KBM-7 (cell line): Measurements from ENCODE around the gene RSPH1.

Source experiments
- DNase-seq: peaks from one replicate; pipeline ENCODE4 v3.0.0-alpha.2; 2015
- in situ Hi-C: fragments of 300-500 bp; cut with MboI; formaldehyde crosslinking; loops from 2 replicates; pipeline ENCODE4 v1.14.3; 2020; ENCODE audit warnings: low sequenced_read_pairs, low pct_unique_long_range_greater_than_20kb, mixed read lengths

RSPH1 gene

GRCh38 chr21:42455754-42456440 is 40.1 kb downstream of the RSPH1 start:
- in situ Hi-C loops: no loop called here
- DNase-seq: no peak

GRCh38 chr21:42455196-42455595 is 40.8 kb downstream of the RSPH1 start:
- in situ Hi-C loops: no loop called here
- DNase-seq: no peak

- in situ Hi-C loops: no loop called here
- no peak for DNase-seq
Observed at GRCh38 chr21:42454786-42455185, 41.2 kb downstream of the RSPH1 start.

- DNase-seq: no peak
- in situ Hi-C loops: no loop called here
Observed at GRCh38 chr21:42453986-42454570, 41.9 kb downstream of the RSPH1 start.

GRCh38 chr21:42453224-42453985 is 42.6 kb downstream of the RSPH1 start:
- DNase-seq: no peak
- in situ Hi-C loops: no loop called here

GRCh38 chr21:42452401-42453223 is 43.4 kb downstream of the RSPH1 start:
- no peak for DNase-seq
- in situ Hi-C loops: no loop called here

GRCh38 chr21:42451941-42452340 is 44.1 kb downstream of the RSPH1 start:
- in situ Hi-C loops: no loop called here
- DNase-seq: no peak

- DNase-seq: no peak
- in situ Hi-C loops: loop anchor here (25.0 kb wide), 1 partner anchor 286 kb away; no protein-coding TSS in a partner anchor
Observed at GRCh38 chr21:42448686-42449085, 47.3 kb downstream of the RSPH1 start.

- in situ Hi-C loops: loop anchor here (25.0 kb wide), 1 partner anchor 285 kb away; no protein-coding TSS in a partner anchor
- no peak for DNase-seq
Observed at GRCh38 chr21:42447732-42448131, 48.3 kb downstream of the RSPH1 start.

GRCh38 chr21:42447182-42447581 is 48.8 kb downstream of the RSPH1 start:
- in situ Hi-C loops: loop anchor here (25.0 kb wide), 1 partner anchor 285 kb away; no protein-coding TSS in a partner anchor
- no peak for DNase-seq

GRCh38 chr21:42446531-42446930 is 49.5 kb downstream of the RSPH1 start:
- DNase-seq: no peak
- in situ Hi-C loops: loop anchor here (25.0 kb wide), 1 partner anchor 284 kb away; no protein-coding TSS in a partner anchor

- in situ Hi-C loops: loop anchor here (25.0 kb wide), 1 partner anchor 283 kb away; no protein-coding TSS in a partner anchor
- no peak for DNase-seq
Observed at GRCh38 chr21:42445311-42445710, 50.7 kb downstream of the RSPH1 start.

- in situ Hi-C loops: loop anchor here (25.0 kb wide), 1 partner anchor 282 kb away; no protein-coding TSS in a partner anchor
Observed at GRCh38 chr21:42444745-42445059, 51.3 kb downstream of the RSPH1 start.

GRCh38 chr21:42443876-42444744 is 51.9 kb downstream of the RSPH1 start:
- no peak for DNase-seq
- in situ Hi-C loops: loop anchor here (25.0 kb wide), 1 partner anchor 282 kb away; no protein-coding TSS in a partner anchor

More at GRCh38 chr21:42444745-42445059, 51.3 kb downstream of the RSPH1 start:
- no peak for DNase-seq

- in situ Hi-C loops: loop anchor here (25.0 kb wide), 1 partner anchor 281 kb away; no protein-coding TSS in a partner anchor
Observed at GRCh38 chr21:42443181-42443785, 52.7 kb downstream of the RSPH1 start.

GRCh38 chr21:42441963-42442362 is 54.1 kb downstream of the RSPH1 start:
- in situ Hi-C loops: loop anchor here (25.0 kb wide), 1 partner anchor 280 kb away; no protein-coding TSS in a partner anchor

More at GRCh38 chr21:42443181-42443785, 52.7 kb downstream of the RSPH1 start:
- no peak for DNase-seq

GRCh38 chr21:42440187-42440792 is 55.7 kb downstream of the RSPH1 start:
- in situ Hi-C loops: loop anchor here (25.0 kb wide), 1 partner anchor 278 kb away; no protein-coding TSS in a partner anchor
- no peak for DNase-seq

More at GRCh38 chr21:42441963-42442362, 54.1 kb downstream of the RSPH1 start:
- no peak for DNase-seq
